ENCODE results near the gene ADAM11.

The ADAM11 gene

GRCh38 chr17:44777394-44778348 is 18.9 kb downstream of the ADAM11 start:
- no peak for TF ChIP-seq CTCF (conservative IDR thresholded peaks at IDR 0.05; ENCODE audit: low read depth, low read length)
- H3K4me3 ChIP-seq (ENCODE audit: low read length) = no peak overlapping the region
- DNase-seq (ENCODE audit: low read depth) = no peak

GRCh38 chr17:44778656-44779210 is 19.9 kb downstream of the ADAM11 start:
- peak overlapping the region; percentile 55 for H3K4me3 ChIP-seq (ENCODE audit: low read length)
- no peak for DNase-seq (ENCODE audit: low read depth)
- no peak for TF ChIP-seq CTCF (conservative IDR thresholded peaks at IDR 0.05; ENCODE audit: low read depth, low read length)

GRCh38 chr17:44779211-44780025 is 20.6 kb downstream of the ADAM11 start:
- peak overlapping the region; percentile 55 for H3K4me3 ChIP-seq (ENCODE audit: low read length)
- no peak for DNase-seq (ENCODE audit: low read depth)
- peak; percentile 76 for TF ChIP-seq CTCF (conservative IDR thresholded peaks at IDR 0.05; ENCODE audit: low read depth, low read length)

- no peak overlapping the region for H3K4me3 ChIP-seq (ENCODE audit: low read length)
- no peak for DNase-seq (ENCODE audit: low read depth)
- no peak for TF ChIP-seq CTCF (conservative IDR thresholded peaks at IDR 0.05; ENCODE audit: low read depth, low read length)
Observed at GRCh38 chr17:44780161-44780560, 21.4 kb downstream of the ADAM11 start.

GRCh38 chr17:44780845-44781480 is 22.2 kb downstream of the ADAM11 start:
- no peak for TF ChIP-seq CTCF (conservative IDR thresholded peaks at IDR 0.05; ENCODE audit: low read depth, low read length)
- no peak for DNase-seq (ENCODE audit: low read depth)
- H3K4me3 ChIP-seq (ENCODE audit: low read length) = no peak overlapping the region

- no peak for TF ChIP-seq CTCF (conservative IDR thresholded peaks at IDR 0.05; ENCODE audit: low read depth, low read length)
- no peak overlapping the region for H3K4me3 ChIP-seq (ENCODE audit: low read length)
Observed at GRCh38 chr17:44781551-44782325, 22.9 kb downstream of the ADAM11 start.

More at GRCh38 chr17:44781551-44782325, 22.9 kb downstream of the ADAM11 start:
- DNase-seq (ENCODE audit: low read depth) = no peak

All from retinal pigment epithelial cell (primary cell).